ENCODE results near the gene CMKLR1. TPM values are rescaled to one million over a fixed set of nuclear protein-coding genes. Genes with fewer than 3 reads are reported as not detected.

The CMKLR1 gene
- total and polyA plus RNA-seq, 2 donors (not counting 1 experiment from before 2014, with no cell fraction given) = 0.06 to 0.54 TPM

DNA sequence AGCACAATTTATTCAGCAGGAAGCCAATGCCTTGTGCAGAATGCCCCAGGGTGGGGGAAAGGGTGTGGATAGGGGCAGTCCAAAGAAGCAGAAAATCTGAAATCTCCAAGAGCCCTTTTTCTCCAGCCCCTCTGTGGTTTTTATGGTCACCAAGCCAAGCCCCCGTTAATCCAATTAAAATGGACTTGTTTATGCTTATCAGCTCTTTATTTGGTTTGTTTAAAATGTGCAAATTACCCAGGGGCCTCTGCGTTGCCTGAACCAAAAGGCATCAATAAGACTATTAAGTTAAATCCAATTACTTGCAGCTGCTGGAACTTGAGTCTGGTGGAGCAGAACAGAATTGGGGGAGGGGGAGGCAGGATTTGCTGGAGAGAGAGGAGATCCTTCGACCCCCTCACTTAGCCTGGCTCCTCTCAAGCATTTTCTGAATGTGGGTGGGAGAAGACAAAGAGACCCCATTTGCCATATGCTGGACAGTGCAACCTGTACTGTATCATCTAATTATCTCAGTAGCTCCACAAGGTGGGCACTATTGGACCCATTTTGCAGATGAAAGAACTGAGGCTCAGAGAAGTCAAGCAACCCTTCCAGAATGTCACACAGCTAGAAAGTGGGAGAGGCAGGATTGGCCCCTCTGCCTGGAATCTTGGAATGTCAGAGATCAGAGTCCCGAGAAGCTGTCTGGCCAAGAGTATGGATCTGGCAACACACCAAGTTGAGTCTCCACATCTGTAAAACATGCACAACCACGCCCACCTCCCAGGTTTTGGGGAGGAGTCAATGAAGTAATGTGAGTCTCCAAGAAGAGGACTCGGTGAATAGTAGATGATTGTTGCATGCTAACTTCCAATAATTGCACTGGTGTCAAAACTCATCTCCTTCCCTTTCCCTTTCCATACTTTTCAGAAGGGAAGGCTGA is 66.9 kb downstream of the CMKLR1 start:
- H3K9me3 ChIP-seq (ENCODE audit: control extremely low read depth in 1 of 3, control insufficient read depth in 2 of 3, insufficient read depth in 1 of 3, low read length in 2 of 3) = peaks cover 0 to 3% (median 0%) of the 10 kb centered on the region in 3 donors
- no peak overlapping the region for H3K9ac ChIP-seq (ENCODE audit: low read length)
- H3K79me2 ChIP-seq (ENCODE audit: control insufficient read depth, insufficient read depth, low read length) = no peaks in the 10 kb centered on the region
- Mint-ChIP-seq H3K27ac (no peak overlapping the region), H3K4me1 (no peaks in the 10 kb centered on the region), H3K4me3 (no peak overlapping the region), H3K9me3 (ENCODE audit: insufficient read depth) (no peaks in the 10 kb centered on the region), H3K27me3 (no peaks in the 10 kb centered on the region)
- H3K4me3 ChIP-seq (ENCODE audit: control extremely low read depth in 1 of 5, extremely low read depth in 1 of 5, insufficient read depth in 1 of 5, low read depth in 2 of 5, low read length in 4 of 5) = no peak overlapping the region
- H3K27ac ChIP-seq (ENCODE audit: low read length in 2 of 2) = no peak overlapping the region
- peaks cover 0 to 2% (median 0%) of the 10 kb centered on the region in 4 experiments for H3K27me3 ChIP-seq (replicated peaks in 1 of 4; ENCODE audit: control extremely low read depth in 1 of 4, control insufficient read depth in 3 of 4, insufficient read depth in 4 of 4, low read length in 3 of 4)
- DNase-seq (no peak), ATAC-seq (ENCODE audit: low read depth) (no peak)
- no peak overlapping the region for H2AFZ ChIP-seq (ENCODE audit: insufficient read depth, low read depth, low read length, poor library complexity, severe bottlenecking)
- ChIA-PET CTCF (no interaction called here), POLR2A (no interaction called here)
- intact Hi-C loops (cut with micrococcal nuclease) = no loop called here
- no peak for TF ChIP-seq EZH2 (IDR thresholded peaks at IDR 0.05; ENCODE audit: borderline replicate concordance, insufficient read depth, low read depth, low read length, poor library complexity, severe bottlenecking)
- TF ChIP-seq, protein P1, sequence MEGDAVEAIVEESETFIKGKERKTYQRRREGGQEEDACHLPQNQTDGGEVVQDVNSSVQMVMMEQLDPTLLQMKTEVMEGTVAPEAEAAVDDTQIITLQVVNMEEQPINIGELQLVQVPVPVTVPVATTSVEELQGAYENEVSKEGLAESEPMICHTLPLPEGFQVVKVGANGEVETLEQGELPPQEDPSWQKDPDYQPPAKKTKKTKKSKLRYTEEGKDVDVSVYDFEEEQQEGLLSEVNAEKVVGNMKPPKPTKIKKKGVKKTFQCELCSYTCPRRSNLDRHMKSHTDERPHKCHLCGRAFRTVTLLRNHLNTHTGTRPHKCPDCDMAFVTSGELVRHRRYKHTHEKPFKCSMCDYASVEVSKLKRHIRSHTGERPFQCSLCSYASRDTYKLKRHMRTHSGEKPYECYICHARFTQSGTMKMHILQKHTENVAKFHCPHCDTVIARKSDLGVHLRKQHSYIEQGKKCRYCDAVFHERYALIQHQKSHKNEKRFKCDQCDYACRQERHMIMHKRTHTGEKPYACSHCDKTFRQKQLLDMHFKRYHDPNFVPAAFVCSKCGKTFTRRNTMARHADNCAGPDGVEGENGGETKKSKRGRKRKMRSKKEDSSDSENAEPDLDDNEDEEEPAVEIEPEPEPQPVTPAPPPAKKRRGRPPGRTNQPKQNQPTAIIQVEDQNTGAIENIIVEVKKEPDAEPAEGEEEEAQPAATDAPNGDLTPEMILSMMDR (IDR thresholded peaks at IDR 0.05) = no peak
- H3K4me1 ChIP-seq (ENCODE audit: control insufficient read depth in 2 of 2, insufficient read depth in 2 of 2, low read length in 2 of 2) = no peaks in the 10 kb centered on the region
- WGBS (ENCODE audit: insufficient coverage) = no CpG with 5 or more reads among the region's 6 CpGs
- no peak overlapping the region for H3K4me2 ChIP-seq (replicated peaks; ENCODE audit: low read depth, low read length, poor library complexity, severe bottlenecking)
- no peaks in the 10 kb centered on the region for H3K36me3 ChIP-seq (replicated peaks in 1 of 2; ENCODE audit: control extremely low read depth in 1 of 2, control insufficient read depth in 1 of 2, extremely low read depth in 1 of 2, insufficient read depth in 2 of 2, low read length in 1 of 2)
- no peaks in the 10 kb centered on the region for H4K20me1 ChIP-seq (ENCODE audit: control insufficient read depth, insufficient read depth, low read length, poor library complexity, severe bottlenecking)

DNA sequence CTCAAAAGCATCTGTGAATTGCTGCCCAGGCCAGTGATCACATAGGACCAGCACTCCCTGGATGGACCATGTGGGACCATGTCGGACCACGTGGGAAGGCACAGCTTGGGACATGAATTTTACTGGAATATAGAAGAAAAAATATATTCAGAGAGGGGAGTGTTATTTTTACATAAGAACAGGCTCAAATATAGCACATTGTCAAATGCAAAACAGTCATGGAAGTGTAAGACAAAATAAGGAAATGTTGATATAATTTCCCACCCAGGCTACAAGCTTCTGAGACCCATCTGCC is 68.3 kb downstream of the CMKLR1 start:
- Histone ChIP-seq H4K20me1 (ENCODE audit: control insufficient read depth, insufficient read depth, low read length, poor library complexity, severe bottlenecking) (no peaks in the 10 kb centered on the region), H3K79me2 (ENCODE audit: control insufficient read depth, insufficient read depth, low read length) (no peaks in the 10 kb centered on the region), H3K4me3 (ENCODE audit: control extremely low read depth in 1 of 5, extremely low read depth in 1 of 5, insufficient read depth in 1 of 5, low read depth in 2 of 5, low read length in 4 of 5) (no peak overlapping the region), H3K36me3 (replicated peaks in 1 of 2; ENCODE audit: control extremely low read depth in 1 of 2, control insufficient read depth in 1 of 2, extremely low read depth in 1 of 2, insufficient read depth in 2 of 2, low read length in 1 of 2) (no peaks in the 10 kb centered on the region), H3K4me1 (ENCODE audit: control insufficient read depth in 2 of 2, insufficient read depth in 2 of 2, low read length in 2 of 2) (no peaks in the 10 kb centered on the region), H2AFZ (ENCODE audit: insufficient read depth, low read depth, low read length, poor library complexity, severe bottlenecking) (no peak overlapping the region), H3K9me3 (ENCODE audit: control extremely low read depth in 1 of 3, control insufficient read depth in 2 of 3, insufficient read depth in 1 of 3, low read length in 2 of 3) (peaks cover 0 to 3% (median 0%) of the 10 kb centered on the region in 3 donors), H3K9ac (ENCODE audit: low read length) (no peak overlapping the region), H3K27me3 (replicated peaks in 1 of 4; ENCODE audit: control extremely low read depth in 1 of 4, control insufficient read depth in 3 of 4, insufficient read depth in 4 of 4, low read length in 3 of 4) (peaks cover 0 to 7% (median 0%) of the 10 kb centered on the region in 4 experiments), H3K4me2 (replicated peaks; ENCODE audit: low read depth, low read length, poor library complexity, severe bottlenecking) (no peak overlapping the region), H3K27ac (ENCODE audit: low read length in 2 of 2) (no peak overlapping the region)
- intact Hi-C loops (cut with micrococcal nuclease) = no loop called here
- DNase-seq (no peak), ATAC-seq (ENCODE audit: low read depth) (no peak)
- Mint-ChIP-seq H3K27me3 (peaks cover 4% of the 10 kb centered on the region), H3K27ac (no peak overlapping the region), H3K9me3 (ENCODE audit: insufficient read depth) (no peaks in the 10 kb centered on the region), H3K4me1 (no peaks in the 10 kb centered on the region), H3K4me3 (no peak overlapping the region)
- ChIA-PET CTCF (no interaction called here), POLR2A (no interaction called here)
- TF ChIP-seq EZH2 (IDR thresholded peaks at IDR 0.05; ENCODE audit: borderline replicate concordance, insufficient read depth, low read depth, low read length, poor library complexity, severe bottlenecking) = no peak
- TF ChIP-seq, protein P1 (IDR thresholded peaks at IDR 0.05) = no peak
- no CpG with 5 or more reads among the region's 2 CpGs for WGBS (ENCODE audit: insufficient coverage)

All from B cell (primary cell).